IMR-90 (cell line): ENCODE measurements around the gene MRGPRD.

Experiments
- CTCF ChIP-seq: conservative IDR thresholded peaks from 2 replicates; pipeline ENCODE4 v1.5.1; 2012; ENCODE audit warnings: mild to moderate bottlenecking, low read depth, low read length, improper control_type of control experiment
- ELK1 ChIP-seq: fragments of 150-350 bp; IDR thresholded peaks from 2 replicates; pipeline ENCODE4 v1.6.1; 2016; ENCODE audit warnings: low read depth, mild to moderate bottlenecking, low read length, moderate library complexity, borderline replicate concordance
- MXI1 ChIP-seq: IDR thresholded peaks from 2 replicates; pipeline ENCODE4 v1.6.1; 2012; ENCODE audit warnings: low read depth, mild to moderate bottlenecking, low read length, moderate library complexity, borderline replicate concordance
- POLR2A ChIP-seq: IDR thresholded peaks from 2 replicates; pipeline ENCODE4 v1.6.1; 2012; ENCODE audit warnings: mild to moderate bottlenecking, low read depth, low read length
- RAD21 ChIP-seq: IDR thresholded peaks from 2 replicates; pipeline ENCODE4 v1.6.1; 2012; ENCODE audit warnings: low read length, improper control_type of control experiment
- RFX5 ChIP-seq: IDR thresholded peaks from 2 replicates; pipeline ENCODE4 v1.8.0; 2012; ENCODE audit warnings: low read depth, mild to moderate bottlenecking, low read length, moderate library complexity
- SMC3 ChIP-seq: fragments of 150-350 bp; IDR thresholded peaks from 2 replicates; pipeline ENCODE4 v1.6.1; 2016; ENCODE audit warnings: low read depth, mild to moderate bottlenecking, antibody characterized with exemption, low read length, moderate library complexity

- TF ChIP-seq CTCF (no peak), POLR2A (no peak), RFX5 (no peak), RAD21 (no peak), MXI1 (no peak), ELK1 (no peak), SMC3 (no peak)
Observed at GRCh38 chr11:68956547-68957254, 24.1 kb downstream of the MRGPRD start.
